C4-2B (cell line): Measurements from ENCODE around the gene MVB12A.
A peak's percentile ranks its signal among the peaks of the same experiment; 100 is the strongest.

ENCODE experiments used
- H3K27ac ChIP-seq: fragments of 450-650 bp; 2 replicates; pipeline ENCODE4 v1.5.1; 2017
- CTCF ChIP-seq: fragments of 450-650 bp; conservative IDR thresholded peaks from 2 replicates; pipeline ENCODE4 v1.5.1; 2017; ENCODE audit warnings: mild to moderate bottlenecking
- ZFX ChIP-seq: fragments of 450-650 bp; IDR thresholded peaks from 2 replicates; pipeline ENCODE4 v1.6.1; 2017

Gene MVB12A

GRCh38 chr19:17389957-17390664 is 29.7 kb upstream of the MVB12A start:
- TF ChIP-seq CTCF = no peak
- TF ChIP-seq ZFX = no peak
- H3K27ac ChIP-seq = no peak overlapping the region

GRCh38 chr19:17390665-17391370 is 29.0 kb upstream of the MVB12A start:
- TF ChIP-seq ZFX (no peak), CTCF (peak; percentile 57)

GRCh38 chr19:17391371-17392151 is 28.3 kb upstream of the MVB12A start:
- TF ChIP-seq CTCF (peak; percentile 35; the same call in 1 of the 2 replicates), ZFX (no peak)
- H3K27ac ChIP-seq = no peak overlapping the region

More at GRCh38 chr19:17390665-17391370, 29.0 kb upstream of the MVB12A start:
- no peak overlapping the region for H3K27ac ChIP-seq

DNA sequence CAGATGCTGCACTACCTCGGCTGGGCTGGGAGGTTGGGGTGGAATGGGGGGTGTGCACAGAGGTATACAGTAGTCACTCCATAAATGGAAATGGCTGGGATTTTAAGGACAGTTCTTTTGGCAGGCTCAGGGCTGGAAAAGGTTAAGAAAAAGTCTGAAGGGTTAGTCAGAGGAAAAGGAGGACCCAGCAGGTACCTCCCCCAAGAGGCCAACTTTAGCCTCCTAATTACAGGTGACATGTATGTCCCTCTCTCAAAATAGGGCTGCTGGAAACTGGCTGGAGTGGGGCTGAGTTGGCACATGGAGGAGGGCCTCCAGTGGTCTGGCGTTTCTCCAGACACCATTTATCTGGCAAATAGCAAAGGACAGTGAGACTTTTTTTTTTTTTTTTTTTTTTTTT is 26.8 kb upstream of the MVB12A start:
- no peak for TF ChIP-seq ZFX
- TF ChIP-seq CTCF = no peak
- no peak overlapping the region for H3K27ac ChIP-seq

DNA sequence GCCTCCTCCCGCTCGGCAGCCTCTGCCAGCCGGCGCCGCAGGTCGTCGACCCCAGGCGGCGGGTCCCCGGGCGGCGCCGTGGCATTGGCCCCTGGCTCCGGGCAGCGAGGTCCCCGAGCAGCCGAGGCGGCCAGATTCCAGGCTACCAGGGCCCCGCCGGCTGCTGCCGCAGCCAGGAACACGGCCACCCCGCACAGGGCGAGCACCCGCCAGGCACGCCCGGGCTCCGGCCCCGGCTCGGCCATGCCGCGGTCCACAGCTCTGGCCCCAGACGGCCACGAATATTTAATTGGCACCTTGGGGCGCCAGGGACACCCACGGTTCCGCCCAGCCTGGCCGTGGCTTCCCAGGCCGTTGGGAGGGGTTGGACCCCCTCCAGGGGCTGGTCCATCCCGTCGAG is 25.9 kb upstream of the MVB12A start, which contains the start of gene CCDC194:
Gene CCDC194, minus strand, starts transcription at position 283 of the 400 bp plus-strand sequence. Its CDS starts 38 bp downstream, at position 245.
- TF ChIP-seq ZFX = no peak
- no peak for TF ChIP-seq CTCF

DNA sequence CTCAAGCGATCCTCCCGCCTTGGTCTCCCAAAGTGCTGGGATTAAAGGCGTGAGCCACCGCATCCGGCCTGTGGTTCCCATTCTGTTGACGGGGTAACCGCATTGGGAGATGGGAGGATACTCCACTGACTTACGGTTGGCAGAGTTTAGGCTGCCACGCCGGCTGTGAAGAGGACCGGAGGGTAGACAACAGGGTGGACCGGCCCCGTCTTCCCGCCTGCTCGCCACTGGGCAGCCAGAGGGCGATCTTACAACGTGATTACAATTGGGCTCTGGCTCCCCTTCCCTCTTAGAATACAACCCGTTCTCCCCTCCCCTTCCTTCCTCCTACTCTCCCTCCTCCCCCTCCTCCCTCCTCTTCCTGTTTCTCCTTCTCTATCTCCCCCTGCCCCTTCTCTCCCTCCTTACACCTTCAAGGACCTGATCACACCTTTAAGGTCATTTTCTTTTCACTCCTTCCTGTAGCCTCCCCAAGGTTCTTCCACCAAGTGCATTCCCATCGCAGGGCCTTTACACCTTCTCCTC is 24.9 kb upstream of the MVB12A start:
- no peak overlapping the region for H3K27ac ChIP-seq
- no peak for TF ChIP-seq ZFX
- TF ChIP-seq CTCF = no peak; the same call in 1 of the 2 replicates

More for the DNA sequence above, 25.9 kb upstream of the MVB12A start, which contains the start of gene CCDC194:
- no peak within 1 kb of the TSS for H3K27ac ChIP-seq
